Mucosa of rectum (tissue), 2 donors: ENCODE results near the gene BACH2.

Experiments
- H3K27ac ChIP-seq, 2 donors: one replicate each; pipeline ENCODE4 v1.7.0; 2013; ENCODE audit warnings: inconsistent platforms in 2 of 2, low read depth in 2 of 2, low read length in 2 of 2
- H3K27me3 ChIP-seq, 2 donors: one replicate each; pipeline ENCODE4 v1.7.0; 2013; ENCODE audit warnings: low read length in 2 of 2; ENCODE audit not compliant: control insufficient read depth in 2 of 2, insufficient read depth in 2 of 2
- H3K36me3 ChIP-seq, 2 donors: one replicate each; pipeline ENCODE4 v1.7.0; 2013; ENCODE audit warnings: low read length in 2 of 2; ENCODE audit not compliant: control insufficient read depth in 2 of 2, insufficient read depth in 2 of 2
- H3K4me1 ChIP-seq, 2 donors: one replicate each; pipeline ENCODE4 v1.7.0; 2013; ENCODE audit warnings: low read length in 2 of 2, mild to moderate bottlenecking in 1 of 2; ENCODE audit not compliant: control insufficient read depth in 2 of 2, insufficient read depth in 2 of 2
- H3K4me3 ChIP-seq, 2 donors: one replicate each; pipeline ENCODE4 v1.7.0; 2013; ENCODE audit warnings: low read length in 2 of 2
- H3K9ac ChIP-seq, 2 donors: one replicate each; pipeline ENCODE4 v1.7.0; 2013; ENCODE audit warnings: low read length in 2 of 2, low read depth in 1 of 2, mild to moderate bottlenecking in 1 of 2
- H3K9me3 ChIP-seq, 2 donors: one replicate each; pipeline ENCODE4 v1.7.0; 2013; ENCODE audit warnings: low read length in 2 of 2; ENCODE audit not compliant: control insufficient read depth in 2 of 2
- donor health status: healthy.
- donor health status: Normal muscosa, but diverticular disease.

BACH2 gene

DNA sequence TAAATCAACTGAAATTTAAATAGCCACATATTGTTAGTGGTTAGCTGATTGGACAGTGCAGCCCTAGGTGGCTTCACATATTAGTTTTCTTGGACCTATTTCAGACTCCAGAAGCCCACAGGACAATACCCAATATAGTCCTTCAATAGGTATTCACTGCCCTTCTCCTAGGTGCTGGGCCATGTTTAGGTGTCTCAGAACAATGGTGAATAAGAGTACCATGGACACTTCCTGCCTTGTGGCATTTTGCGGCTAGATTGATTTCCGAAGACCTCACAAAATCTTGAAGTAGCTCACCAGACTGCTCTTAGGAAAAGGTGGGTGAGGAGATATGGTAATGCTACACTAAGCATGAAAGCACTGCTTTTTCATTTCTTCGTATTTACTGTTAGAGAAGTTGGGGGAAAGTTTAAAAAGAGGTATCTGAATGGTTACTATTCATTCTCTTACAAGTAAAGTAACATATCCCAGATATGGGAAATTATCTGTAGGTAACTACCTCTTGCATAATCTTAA is 203.0 kb downstream of the BACH2 start:
- Histone ChIP-seq H3K36me3 (no peaks in the 10 kb centered on the region), H3K9ac (no peak overlapping the region), H3K4me1 (no peaks in the 10 kb centered on the region), H3K9me3 (no peaks in the 10 kb centered on the region), H3K27me3 (no peaks in the 10 kb centered on the region), H3K4me3 (no peak overlapping the region), H3K27ac (no peak overlapping the region)

DNA sequence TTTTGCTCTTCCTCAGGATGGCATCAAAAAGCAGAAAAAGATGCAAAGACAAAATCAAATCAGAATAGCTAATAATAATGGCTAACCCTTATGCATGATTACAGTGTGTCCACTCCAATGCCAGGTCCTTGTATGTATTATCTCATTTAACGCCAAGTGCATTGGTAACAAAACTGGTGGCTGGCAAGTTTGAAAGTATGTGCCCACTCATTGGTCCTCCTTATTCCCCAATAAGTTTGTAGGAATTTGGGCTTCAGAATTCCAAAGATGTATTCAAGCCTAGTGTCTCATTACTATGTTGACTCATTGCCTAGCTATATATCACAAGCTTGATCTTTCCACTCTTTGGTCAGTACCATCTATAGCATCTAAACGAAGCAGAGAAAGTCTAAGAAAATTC is 205.8 kb downstream of the BACH2 start:
- Histone ChIP-seq H3K9me3 (no peaks in the 10 kb centered on the region), H3K4me3 (no peak overlapping the region), H3K9ac (no peak overlapping the region), H3K27ac (no peak overlapping the region), H3K27me3 (no peaks in the 10 kb centered on the region), H3K36me3 (no peaks in the 10 kb centered on the region), H3K4me1 (no peaks in the 10 kb centered on the region)

DNA sequence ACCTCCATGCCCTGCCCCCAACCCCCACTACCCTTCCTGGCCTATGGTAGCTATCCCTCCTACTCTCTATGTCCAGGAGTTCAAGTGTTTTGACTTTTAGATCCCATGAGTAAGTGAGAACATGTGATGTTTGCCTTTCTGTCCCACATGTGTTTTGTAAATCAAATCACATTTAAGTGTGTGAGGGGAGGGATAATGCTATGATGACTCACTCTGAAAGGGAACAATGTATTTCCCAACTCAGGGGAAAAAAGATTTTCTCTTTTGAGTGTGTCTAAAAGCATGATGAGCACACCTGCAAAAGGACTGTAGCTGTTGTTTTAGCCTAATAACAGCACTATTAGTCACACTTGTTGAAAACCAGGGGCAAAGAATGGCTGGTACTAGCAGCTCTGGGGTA is 208.6 kb downstream of the BACH2 start:
- Histone ChIP-seq H3K9me3 (no peaks in the 10 kb centered on the region), H3K27ac (no peak overlapping the region), H3K36me3 (no peaks in the 10 kb centered on the region), H3K4me1 (no peaks in the 10 kb centered on the region), H3K9ac (no peak overlapping the region), H3K4me3 (no peak overlapping the region), H3K27me3 (no peaks in the 10 kb centered on the region)

DNA sequence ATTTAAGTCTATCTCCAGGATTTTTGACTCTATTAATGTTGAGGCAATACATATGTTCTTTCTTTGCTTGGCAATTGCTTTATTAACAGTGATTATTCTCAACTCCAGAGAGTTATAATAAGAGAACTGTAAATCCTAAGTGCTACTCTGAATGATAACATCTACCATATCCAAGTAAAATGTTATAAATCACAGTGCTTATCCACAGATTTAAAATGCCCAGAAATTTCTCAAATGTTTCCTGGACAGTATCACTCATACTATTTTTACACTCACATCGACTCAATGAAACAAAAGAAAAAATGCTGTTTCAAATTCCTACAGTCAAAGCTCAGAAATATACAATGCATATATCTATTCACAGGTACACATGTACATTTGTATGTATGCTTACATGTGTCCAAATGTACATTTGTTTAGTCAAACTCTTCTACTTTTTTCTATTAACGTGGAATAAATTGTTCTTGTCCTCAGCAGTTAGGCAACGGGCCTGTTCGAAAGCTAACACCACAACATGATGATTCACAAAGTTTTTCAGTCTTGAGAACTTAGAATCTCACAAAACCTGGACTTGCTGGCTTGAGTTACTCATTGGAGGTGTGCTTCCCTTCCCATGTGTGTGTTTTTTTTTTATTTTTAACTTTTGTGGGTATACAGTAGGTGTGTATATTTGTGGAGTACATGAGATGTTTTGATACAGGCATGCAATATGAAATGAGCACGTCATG is 209.4 kb downstream of the BACH2 start:
- Histone ChIP-seq H3K9ac (no peak overlapping the region), H3K27ac (no peak overlapping the region), H3K4me1 (no peaks in the 10 kb centered on the region), H3K9me3 (no peaks in the 10 kb centered on the region), H3K36me3 (no peaks in the 10 kb centered on the region), H3K4me3 (no peak overlapping the region), H3K27me3 (no peaks in the 10 kb centered on the region)

DNA sequence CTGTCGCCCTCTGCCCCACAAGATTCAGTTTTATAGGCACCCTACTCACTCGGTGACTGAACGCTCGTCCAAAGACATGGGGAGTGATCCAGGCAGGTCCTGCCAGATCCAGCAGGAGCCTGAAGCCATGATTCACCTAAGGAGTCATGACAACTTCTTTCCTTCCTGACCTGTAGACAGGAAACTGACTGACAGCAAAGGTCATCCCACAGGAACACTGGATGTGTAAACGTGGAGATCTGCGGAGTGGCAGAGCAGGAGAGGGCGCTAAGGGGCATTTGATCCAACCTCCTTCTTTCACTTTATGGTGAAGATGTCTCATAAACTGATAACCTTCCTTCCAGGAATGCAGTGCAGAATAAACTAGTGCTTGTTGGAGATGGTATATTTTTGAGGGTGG is 210.1 kb downstream of the BACH2 start:
- H3K27me3 ChIP-seq = no peaks in the 10 kb centered on the region
- H3K9me3 ChIP-seq = no peaks in the 10 kb centered on the region
- H3K27ac ChIP-seq = no peak overlapping the region
- no peaks in the 10 kb centered on the region for H3K36me3 ChIP-seq
- H3K4me3 ChIP-seq = no peak overlapping the region
- no peaks in the 10 kb centered on the region for H3K4me1 ChIP-seq
- H3K9ac ChIP-seq = no peak overlapping the region

GRCh38 chr6:90083891-90084290 is 212.8 kb downstream of the BACH2 start:
- Histone ChIP-seq H3K9me3 (no peaks in the 10 kb centered on the region), H3K36me3 (no peaks in the 10 kb centered on the region), H3K27ac (no peak overlapping the region), H3K9ac (no peak overlapping the region), H3K4me1 (no peaks in the 10 kb centered on the region), H3K4me3 (no peak overlapping the region), H3K27me3 (no peaks in the 10 kb centered on the region)

DNA sequence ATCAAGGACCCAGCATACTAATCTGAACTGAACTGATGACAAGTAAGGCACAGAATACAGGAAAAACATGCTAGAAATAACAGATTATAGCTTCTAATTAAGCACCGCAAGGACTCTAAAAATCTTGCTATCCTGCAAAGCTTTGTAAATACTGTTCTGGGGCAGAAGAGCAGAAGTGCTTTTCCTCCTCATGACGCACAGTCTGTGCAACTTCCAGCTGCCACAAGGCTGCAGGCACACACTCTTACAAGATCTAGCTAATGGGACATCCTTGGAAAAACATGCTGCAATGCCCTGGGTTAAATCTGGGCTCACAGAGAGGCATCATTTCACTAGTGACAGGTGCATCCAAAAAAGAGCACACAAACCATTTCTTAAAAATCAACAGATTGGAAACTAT is 213.8 kb downstream of the BACH2 start:
- H3K4me1 ChIP-seq = no peaks in the 10 kb centered on the region
- no peak overlapping the region for H3K27ac ChIP-seq
- H3K27me3 ChIP-seq = no peaks in the 10 kb centered on the region
- no peaks in the 10 kb centered on the region for H3K36me3 ChIP-seq
- no peak overlapping the region for H3K9ac ChIP-seq
- H3K9me3 ChIP-seq = no peaks in the 10 kb centered on the region
- H3K4me3 ChIP-seq = no peak overlapping the region

DNA sequence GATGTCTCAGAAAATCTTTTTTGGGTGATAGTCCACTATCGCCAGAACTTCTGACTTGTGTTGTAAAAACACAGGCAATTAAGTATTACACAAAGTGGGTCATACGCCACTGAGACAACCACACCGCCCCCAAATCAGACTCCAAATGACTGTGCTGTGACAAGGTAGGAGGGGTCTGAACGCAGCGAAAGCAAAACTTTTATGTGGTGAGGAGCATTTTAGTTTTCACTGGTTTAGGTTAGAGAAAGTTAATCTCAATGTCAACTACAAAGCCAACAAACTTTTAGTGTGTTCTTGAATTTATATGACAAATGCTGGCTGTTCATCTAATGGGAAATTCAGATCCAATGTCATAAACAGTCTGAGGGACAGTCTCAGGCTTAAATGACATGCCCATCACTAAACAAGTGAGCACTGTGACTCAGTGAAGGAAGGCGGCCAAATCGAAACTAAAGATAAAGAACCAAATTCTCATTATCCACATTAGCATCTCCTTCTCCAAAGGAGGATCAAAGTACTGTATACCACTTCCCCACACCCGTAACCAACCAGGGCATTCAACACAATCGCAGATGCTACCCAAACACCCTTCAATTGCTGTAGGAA is 215.7 kb downstream of the BACH2 start:
- H3K9me3 ChIP-seq = no peaks in the 10 kb centered on the region
- peak overlapping the region in 1 of 2 donors; percentile 27 for H3K4me3 ChIP-seq
- H3K27me3 ChIP-seq = no peaks in the 10 kb centered on the region
- no peak overlapping the region for H3K27ac ChIP-seq
- H3K4me1 ChIP-seq = no peaks in the 10 kb centered on the region
- no peak overlapping the region for H3K9ac ChIP-seq
- H3K36me3 ChIP-seq = no peaks in the 10 kb centered on the region

GRCh38 chr6:90079560-90080490 is 216.8 kb downstream of the BACH2 start:
- Histone ChIP-seq H3K27ac (no peak overlapping the region), H3K4me1 (no peaks in the 10 kb centered on the region), H3K9me3 (no peaks in the 10 kb centered on the region), H3K4me3 (no peak overlapping the region), H3K9ac (no peak overlapping the region), H3K27me3 (no peaks in the 10 kb centered on the region), H3K36me3 (no peaks in the 10 kb centered on the region)
